ENCODE results near the gene CHST8.

Gene CHST8

DNA sequence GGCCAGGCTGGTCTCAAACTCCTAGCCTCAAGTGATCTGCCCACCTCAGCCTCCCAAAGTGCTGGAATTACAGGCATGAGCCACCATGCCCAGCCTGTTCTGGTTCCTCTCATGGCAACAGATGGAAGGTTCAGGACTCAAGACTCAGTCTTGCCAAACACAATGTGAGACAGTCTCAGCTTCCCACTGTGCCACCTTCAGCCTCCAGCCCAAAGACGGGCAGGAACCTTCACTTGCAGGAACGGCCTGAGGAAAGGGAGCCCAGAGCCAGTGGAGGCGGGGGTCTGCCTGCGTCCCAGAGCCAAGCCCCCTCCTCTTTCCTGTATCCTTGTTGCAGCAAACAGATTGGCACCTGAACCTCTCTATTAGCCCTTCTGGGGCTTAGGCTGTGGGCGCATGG lies 2.9 kb upstream of the CHST8 start:
- no peak for DNase-seq

DNA sequence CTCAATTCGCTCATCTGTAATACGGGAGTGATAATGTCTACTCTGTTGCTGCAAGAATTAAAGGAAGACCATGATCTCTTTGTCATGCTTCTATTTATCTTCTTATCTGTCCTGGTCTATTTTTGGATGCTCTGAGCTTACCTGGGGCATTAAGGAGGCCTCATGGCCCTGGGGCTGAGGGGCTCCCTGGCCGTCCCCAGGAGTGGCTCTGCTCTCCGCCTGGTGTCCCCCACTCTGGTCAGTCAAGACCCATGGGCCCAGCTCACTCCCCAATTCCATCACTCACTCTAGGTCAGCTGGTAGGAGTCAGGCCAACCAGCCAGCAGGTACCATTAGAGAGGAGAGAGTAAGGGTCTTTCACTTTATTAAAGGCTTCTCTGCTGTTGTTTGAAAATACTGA lies 1.1 kb upstream of the CHST8 start:
- DNase-seq: no peak

GRCh38 chr19:33621065-33621785 lies 528 bp upstream of the CHST8 start:
- no peak for DNase-seq

- no peak for DNase-seq
Measured at GRCh38 chr19:33622505-33622808, 704 bp downstream of the CHST8 start.

GRCh38 chr19:33622809-33623511 lies 1.2 kb downstream of the CHST8 start:
- no peak for DNase-seq

DNA sequence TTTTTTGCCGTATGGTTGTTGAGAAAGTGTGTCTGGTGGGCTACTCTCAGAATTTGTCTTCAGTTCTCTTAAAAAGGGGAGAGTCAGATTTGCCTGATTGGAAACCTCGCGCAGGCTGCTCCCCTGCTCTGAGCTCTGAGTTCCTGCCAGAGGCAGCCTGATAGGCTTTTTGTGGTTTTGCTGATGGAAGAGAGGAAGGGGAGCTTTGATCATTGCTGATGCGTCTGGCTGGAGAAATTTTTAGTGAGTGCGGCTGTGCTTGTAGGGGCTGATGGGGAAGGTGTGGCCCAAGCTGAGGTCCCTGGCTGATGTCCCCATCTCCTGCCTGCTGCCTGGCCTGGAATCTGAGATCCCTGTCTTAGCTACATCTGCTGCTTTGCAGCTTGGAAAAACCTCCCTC lies 2.8 kb downstream of the CHST8 start:
- no peak for DNase-seq

DNA sequence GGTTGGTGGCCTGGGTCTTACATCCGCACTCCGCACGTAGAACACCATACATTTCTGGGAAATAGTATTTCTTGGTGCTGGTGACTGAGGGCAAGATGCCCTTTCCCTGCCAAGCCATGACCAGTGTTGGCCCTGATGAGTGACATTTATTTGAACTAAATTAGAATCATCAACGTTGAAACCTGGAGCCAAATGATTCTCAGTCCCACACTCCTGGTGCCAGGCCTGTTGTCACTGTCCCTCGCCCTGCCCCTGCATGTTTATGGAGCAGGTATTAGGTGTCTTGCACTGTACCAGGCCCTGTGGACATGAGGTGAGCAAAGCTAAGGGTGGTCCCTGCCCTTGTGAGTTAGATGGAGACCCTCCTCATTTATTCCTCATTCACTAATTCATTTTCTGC lies 5.8 kb downstream of the CHST8 start:
- DNase-seq: no peak

GRCh38 chr19:33627962-33628839 lies 6.4 kb downstream of the CHST8 start:
- no peak for DNase-seq

DNA sequence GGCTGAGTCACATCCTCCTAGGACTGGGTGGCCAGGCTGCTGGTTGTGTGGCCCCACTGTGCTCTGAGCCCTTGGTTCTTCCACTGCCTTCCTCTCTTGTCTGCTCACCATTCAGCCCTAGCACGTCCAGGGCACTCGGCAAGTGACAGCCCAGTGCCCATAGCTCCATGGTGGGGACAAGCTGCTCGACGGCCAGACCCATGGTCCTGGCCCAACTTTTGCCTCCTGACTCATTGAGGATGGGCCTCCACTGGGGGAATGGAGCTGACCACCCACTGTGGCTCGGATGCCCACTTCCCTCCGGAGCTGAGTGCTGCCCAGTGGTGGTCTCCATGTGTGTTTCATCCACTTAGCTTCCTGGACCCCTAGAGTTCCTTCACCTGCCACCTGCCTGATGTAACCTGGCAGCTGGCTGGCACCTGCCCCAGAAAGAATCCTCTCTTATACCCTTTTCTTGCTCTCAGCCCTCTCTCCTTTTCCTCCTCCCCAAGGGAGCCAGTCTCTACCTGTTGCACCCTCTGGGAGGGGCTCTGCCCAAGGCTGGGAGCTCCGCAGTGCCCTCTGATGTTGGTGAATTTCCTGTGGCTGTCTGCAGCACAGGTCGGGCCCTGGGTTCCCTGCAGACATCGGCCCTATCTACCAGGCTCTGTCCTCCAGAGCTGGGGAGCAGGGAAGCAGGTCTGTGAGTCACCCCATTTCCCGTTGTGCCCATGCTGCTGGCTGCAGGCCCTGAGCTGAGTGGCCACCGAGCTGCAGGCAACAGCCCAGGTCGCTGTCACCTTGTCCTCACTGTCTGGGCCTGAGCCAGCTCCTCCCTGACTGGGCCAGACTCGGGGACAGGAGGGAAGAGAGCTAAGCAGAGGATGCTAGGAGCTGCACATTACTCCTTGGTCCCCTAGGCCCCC lies 7.4 kb downstream of the CHST8 start:
- DNase-seq: no peak

DNA sequence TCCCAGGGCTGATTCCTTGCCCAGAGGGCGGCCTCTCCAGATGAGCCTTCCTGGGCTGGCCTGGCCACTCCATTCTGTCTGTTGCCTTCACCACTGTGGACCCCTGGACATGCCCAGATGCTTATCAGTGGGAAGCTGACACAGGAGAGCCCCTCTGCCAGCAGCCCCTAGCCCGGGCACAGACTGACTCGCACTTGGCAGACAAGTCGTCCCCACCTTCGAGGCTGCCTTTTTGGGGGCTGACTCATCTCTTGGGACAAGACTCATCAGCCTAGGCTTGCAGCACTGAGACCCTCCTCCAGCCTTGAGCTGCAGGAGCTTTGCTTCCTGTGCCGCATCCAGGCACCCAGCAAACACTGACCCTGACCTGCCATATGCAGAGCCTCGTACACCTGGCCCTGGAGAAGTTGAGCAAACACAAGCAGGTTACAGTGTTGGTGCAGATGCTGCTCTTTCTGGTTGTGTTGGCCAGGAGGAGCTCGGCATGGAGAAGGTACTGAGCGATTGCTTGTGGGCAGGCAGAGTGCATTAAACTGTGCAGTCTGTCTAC lies 8.1 kb downstream of the CHST8 start:
- DNase-seq: no peak

- no peak for DNase-seq
Measured at GRCh38 chr19:33630880-33631608, 9.3 kb downstream of the CHST8 start.

DNA sequence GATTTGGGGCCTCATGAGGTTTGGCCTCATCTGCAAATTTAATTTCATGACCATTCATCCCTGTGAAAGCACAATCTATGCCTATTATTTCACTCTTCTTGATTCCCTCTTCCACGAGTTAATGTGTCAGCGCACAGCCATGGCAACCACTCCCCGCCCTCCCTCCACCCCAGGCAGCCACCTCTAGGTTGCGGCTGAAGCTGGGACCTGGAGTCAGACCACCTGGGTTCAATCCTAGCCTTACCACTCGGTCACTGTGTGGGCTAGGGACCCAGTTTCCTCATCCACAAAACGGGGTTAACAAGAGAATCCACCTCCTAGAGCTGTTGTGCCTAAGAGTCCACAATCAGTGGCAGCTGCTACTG lies 9.8 kb downstream of the CHST8 start:
- DNase-seq: no peak

- no peak for DNase-seq
Measured at GRCh38 chr19:33634361-33635091, 12.8 kb downstream of the CHST8 start.

DNA sequence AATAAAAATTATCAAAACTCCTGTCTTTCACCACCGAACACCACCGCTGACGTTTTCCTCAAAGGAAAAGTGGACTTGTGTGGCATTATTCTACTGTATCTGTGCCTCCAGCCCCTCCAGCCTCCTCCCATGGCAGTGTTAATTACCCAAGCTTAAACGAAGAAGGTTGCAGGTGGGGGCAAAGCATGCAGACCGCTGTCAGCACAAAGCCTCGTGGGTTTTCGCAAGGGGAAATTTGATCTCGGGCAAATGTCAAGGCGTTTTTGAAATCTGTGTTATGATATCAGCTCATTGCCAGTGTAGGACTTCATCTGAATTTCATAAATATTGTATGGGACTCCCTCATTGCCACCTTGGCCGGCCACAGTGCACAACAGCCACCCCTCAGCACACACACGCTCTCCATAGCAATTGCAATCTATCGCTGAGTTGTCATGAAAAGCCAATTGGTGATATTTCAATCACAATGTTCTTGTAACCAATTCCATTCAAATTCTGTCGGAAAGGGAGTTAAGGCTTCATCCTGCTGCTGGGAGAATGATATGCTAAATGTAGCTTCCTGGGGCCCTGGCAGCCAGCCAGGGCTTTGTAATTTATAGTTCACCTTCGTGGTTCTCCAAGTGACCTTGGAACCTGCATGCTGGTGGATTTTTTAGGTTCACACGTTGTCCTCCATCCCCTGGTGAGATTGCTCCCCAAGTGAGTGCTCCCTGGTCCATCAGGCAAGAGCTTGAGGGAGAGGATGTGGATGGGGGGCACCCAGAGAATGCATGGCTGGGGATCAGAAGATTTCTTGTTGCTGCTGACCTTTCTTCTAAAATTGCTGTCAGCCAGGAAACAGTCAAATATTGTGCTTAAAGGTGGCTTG lies 16.6 kb downstream of the CHST8 start:
- no peak for DNase-seq

DNA sequence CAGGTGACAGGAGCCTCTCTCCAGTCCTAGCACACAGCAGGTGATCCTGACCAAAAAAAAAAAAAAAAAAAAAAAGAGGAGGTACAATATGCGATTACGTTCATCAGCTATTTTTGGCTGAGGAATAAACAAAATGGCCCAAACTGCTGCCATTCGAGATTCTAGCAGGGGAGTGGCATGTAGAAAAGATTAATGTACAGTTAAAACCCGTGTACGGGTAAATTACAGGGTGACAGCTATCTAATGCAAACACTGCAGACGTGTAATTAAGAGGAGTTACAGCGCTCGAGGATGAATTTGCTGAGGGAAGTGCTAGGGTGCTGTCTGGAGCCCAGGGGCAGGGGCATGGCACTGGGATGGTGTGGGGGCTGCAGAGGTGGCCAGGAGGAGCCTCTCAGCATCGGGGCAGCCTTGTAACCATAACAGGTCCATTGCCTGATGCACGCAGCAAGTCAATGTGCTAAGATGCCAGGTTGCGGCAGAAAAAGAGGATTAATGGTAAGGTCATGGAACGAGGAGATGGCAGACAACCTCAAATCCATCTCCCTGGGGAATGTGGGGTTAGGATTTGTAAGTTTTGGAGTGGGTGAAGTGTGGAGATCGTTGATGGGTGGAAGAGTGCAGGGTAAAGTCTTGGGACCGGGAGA lies 17.4 kb downstream of the CHST8 start:
- no peak for DNase-seq

DNA sequence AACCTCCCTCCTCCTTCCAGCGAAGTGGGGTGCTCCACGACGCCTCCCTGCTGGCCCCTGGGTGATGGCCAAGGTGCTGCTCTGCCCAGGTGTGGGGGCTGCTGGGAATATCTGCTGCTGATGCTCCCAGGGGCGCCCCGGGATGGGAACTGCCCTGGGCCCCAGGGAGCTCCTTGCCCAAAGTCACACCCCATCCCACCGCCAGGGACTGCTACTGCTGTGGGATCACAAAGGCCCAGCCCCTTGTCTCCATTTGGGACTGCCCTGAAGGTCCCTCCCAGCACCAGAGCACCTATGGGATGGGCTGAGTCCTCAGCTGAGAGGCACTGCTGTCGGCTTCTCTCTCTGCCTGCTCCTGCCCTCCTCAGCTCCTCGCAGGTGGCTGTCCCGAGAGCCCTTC lies 19.0 kb downstream of the CHST8 start:
- no peak for DNase-seq

- no peak for DNase-seq
Measured at GRCh38 chr19:33641261-33641660, 19.5 kb downstream of the CHST8 start.

DNA sequence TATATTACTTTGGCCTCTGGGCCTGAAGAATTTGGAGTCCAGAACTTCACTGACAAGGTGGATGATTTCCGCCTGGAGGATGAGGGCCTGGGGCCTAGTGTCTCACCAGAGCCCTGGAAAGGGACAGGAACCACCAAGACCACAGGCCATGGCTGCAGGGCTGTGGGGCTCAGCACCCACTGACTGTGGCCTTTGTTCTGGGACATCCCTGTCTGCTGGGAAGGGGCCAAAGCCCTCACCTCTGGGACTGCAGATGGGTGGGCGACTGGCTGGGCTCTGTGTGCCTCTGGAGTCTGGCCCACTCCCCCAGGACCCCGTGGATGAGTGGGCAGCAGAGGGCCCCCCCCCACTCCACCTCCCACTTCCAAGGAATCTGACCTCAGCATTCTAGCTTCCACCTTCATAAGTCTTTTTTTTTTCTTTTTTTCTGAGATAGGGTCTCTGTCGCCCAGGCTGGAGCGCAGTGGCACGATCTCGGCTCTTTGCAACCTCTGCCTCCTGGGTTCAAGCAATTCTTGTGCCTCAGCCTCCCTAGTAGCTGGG lies 20.3 kb downstream of the CHST8 start:
- DNase-seq: no peak

DNA sequence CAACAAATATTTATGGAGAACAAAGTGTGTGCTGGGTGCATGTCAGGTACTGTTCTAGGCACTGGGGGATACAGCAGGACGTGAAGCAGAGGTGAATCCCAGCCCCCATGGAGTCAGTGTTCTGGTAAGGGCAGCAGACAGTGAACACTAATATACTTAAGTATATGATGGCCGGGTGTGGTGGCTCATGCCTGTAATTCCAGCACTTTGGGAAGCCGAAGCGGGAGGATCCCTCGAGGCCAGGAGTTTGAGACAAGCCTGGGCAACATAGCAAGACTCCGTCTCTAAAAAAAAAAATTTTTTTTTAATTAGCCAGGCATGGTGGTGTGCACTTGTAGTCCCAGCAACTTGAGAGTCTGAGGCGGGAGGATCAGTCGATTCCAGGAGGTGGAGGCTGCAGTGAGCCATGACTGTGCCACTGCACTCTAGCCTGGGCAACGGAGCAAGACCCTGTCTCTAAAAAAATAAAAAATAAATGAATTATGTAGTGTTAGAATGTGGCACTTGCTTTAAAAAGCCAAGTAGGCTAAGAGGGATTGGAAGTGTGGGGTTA lies 22.6 kb downstream of the CHST8 start:
- DNase-seq: no peak

All from CD4-positive, alpha-beta T cell treated with Interleukin-6 for 4 hours (primary cell).